Retinal pigment epithelial cell (primary cell): ENCODE data around the gene SLC46A1.

ENCODE experiments used
- DNase-seq: peaks from one replicate; pipeline ENCODE4 v3.0.0-alpha.2; 2010; ENCODE audit warnings: low read depth
- H3K4me3 ChIP-seq: 2 replicates; pipeline ENCODE4 v1.5.1; 2011; ENCODE audit warnings: mild to moderate bottlenecking, low read length, control low read depth, moderate library complexity
- CTCF ChIP-seq: conservative IDR thresholded peaks from 2 replicates; pipeline ENCODE4 v1.5.1; 2011; ENCODE audit warnings: low read depth, low read length, control low read depth, inconsistent platforms

The SLC46A1 gene

GRCh38 chr17:28395968-28396367 is 10.0 kb downstream of the SLC46A1 start:
- no peak overlapping the region for H3K4me3 ChIP-seq
- TF ChIP-seq CTCF, result no peak
- no peak for DNase-seq

DNA sequence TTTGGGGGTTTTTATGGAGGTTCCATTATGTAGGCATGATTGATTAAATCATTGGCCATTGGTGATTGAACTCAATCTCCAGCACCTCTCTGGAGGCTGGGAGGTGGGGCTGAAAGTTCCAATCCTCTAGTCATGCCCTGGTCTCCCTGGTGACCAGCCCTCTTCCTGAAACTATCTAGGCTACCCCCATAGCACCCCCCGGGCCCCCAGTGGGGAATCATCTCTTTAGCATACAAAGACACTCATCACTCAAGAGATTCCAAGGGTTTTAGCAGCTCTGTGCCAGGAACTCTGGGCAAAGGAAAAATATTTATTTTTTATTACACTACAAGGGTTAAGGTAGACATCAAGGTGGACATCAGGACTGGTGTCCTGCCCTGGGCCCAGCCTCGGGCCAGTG is 10.6 kb downstream of the SLC46A1 start:
- DNase-seq, result no peak
- no peak overlapping the region for H3K4me3 ChIP-seq
- no peak for TF ChIP-seq CTCF

- no peak for TF ChIP-seq CTCF
- DNase-seq, result no peak
- no peak overlapping the region for H3K4me3 ChIP-seq
Measured at GRCh38 chr17:28394337-28395116, 11.5 kb downstream of the SLC46A1 start.

DNA sequence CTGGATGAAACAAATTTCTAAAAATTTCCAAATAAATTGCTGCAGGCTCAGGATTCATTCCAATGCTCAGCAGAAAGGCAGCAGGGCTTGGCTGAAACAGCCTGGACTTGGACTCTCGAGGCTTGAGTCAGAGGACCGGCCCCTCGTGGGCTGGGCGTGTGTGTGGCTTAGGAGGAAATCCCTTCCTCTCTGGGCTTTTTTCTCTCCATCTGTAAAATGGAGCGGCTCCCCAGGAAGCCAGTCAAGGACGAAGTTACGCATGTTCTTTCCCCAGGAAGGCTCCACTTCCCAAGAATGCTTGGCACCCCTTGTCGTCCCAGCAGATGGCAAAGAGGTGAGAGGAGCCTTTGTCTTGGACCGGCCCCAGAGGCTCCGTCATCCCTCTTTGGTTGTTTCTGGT is 13.5 kb downstream of the SLC46A1 start:
- no peak for DNase-seq
- TF ChIP-seq CTCF, result no peak
- H3K4me3 ChIP-seq, result no peak overlapping the region

GRCh38 chr17:28391401-28391800 is 14.6 kb downstream of the SLC46A1 start:
- no peak for DNase-seq
- TF ChIP-seq CTCF, result no peak
- H3K4me3 ChIP-seq, result no peak overlapping the region

GRCh38 chr17:28390984-28391383 is 15.0 kb downstream of the SLC46A1 start:
- no peak for DNase-seq
- no peak overlapping the region for H3K4me3 ChIP-seq
- no peak for TF ChIP-seq CTCF

- DNase-seq, result no peak
- H3K4me3 ChIP-seq, result no peak overlapping the region
- TF ChIP-seq CTCF, result no peak
Measured at GRCh38 chr17:28390563-28390962, 15.4 kb downstream of the SLC46A1 start.
